Neural cell (in vitro differentiated cells): ENCODE data around the gene UQCR11.

Experiments used
- TAF1 ChIP-seq: IDR thresholded peaks from 2 replicates; pipeline ENCODE4 v1.6.1; 2012; ENCODE audit warnings: low read depth
- TF ChIP-seq, protein P1 (sequence below): fragments of 450-650 bp; IDR thresholded peaks from 2 replicates; pipeline ENCODE4 v1.5.1; 2014; ENCODE audit warnings: antibody characterized with exemption, mild to moderate bottlenecking, moderate library complexity; ENCODE audit not compliant: poor library complexity, severe bottlenecking

- TF ChIP-seq, protein P1, sequence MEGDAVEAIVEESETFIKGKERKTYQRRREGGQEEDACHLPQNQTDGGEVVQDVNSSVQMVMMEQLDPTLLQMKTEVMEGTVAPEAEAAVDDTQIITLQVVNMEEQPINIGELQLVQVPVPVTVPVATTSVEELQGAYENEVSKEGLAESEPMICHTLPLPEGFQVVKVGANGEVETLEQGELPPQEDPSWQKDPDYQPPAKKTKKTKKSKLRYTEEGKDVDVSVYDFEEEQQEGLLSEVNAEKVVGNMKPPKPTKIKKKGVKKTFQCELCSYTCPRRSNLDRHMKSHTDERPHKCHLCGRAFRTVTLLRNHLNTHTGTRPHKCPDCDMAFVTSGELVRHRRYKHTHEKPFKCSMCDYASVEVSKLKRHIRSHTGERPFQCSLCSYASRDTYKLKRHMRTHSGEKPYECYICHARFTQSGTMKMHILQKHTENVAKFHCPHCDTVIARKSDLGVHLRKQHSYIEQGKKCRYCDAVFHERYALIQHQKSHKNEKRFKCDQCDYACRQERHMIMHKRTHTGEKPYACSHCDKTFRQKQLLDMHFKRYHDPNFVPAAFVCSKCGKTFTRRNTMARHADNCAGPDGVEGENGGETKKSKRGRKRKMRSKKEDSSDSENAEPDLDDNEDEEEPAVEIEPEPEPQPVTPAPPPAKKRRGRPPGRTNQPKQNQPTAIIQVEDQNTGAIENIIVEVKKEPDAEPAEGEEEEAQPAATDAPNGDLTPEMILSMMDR, result no peak
- no peak for TF ChIP-seq TAF1
These were observed 41.6 kb upstream of the UQCR11 start for GRCh38 chr19:1646659-1647453.
